ENCODE data around the gene DIDO1. TPM values are rescaled to one million over a fixed set of nuclear protein-coding genes. Genes with fewer than 3 reads are reported as not detected.

The DIDO1 gene
- polyA plus RNA-seq, 1 experiment = 19.8 TPM

- no peak for TF ChIP-seq CTCF (IDR thresholded peaks at IDR 0.05; ENCODE audit: insufficient read depth, low read depth, low read length)
- Histone ChIP-seq H3K36me3 (ENCODE audit: control insufficient read depth, insufficient read depth, low read length) (peaks cover 24% of the 10 kb centered on the region), H3K4me3 (ENCODE audit: low read depth, low read length) (no peak overlapping the region), H3K27me3 (ENCODE audit: control insufficient read depth, insufficient read depth, low read length) (no peaks in the 10 kb centered on the region)
- ChIA-PET CTCF (interaction anchor here (0.9 to 6.3 kb wide), 4 partner anchors 9 to 58 kb away, joined by 3 to 31 read pairs (median 4); no protein-coding TSS in a partner anchor), POLR2A (no interaction called here)
- no peak for DNase-seq (ENCODE audit: low read depth)
These were observed 13.2 kb downstream of the DIDO1 start for GRCh38 chr20:62913043-62913630.

GRCh38 chr20:62911701-62912280 is 14.5 kb downstream of the DIDO1 start:
- Histone ChIP-seq H3K27me3 (ENCODE audit: control insufficient read depth, insufficient read depth, low read length) (no peaks in the 10 kb centered on the region), H3K36me3 (ENCODE audit: control insufficient read depth, insufficient read depth, low read length) (peaks cover 28% of the 10 kb centered on the region), H3K4me3 (ENCODE audit: low read depth, low read length) (no peak overlapping the region)
- ChIA-PET CTCF (interaction anchor here (0.6 to 6.3 kb wide), 3 partner anchors 11 to 1166 kb away, joined by 3 to 31 read pairs (median 3); no protein-coding TSS in a partner anchor), POLR2A (interaction anchor here (0.6 kb wide), 1 partner anchor 41 kb away, joined by 3 read pairs; no protein-coding TSS in a partner anchor)
- TF ChIP-seq CTCF (IDR thresholded peaks at IDR 0.05; ENCODE audit: insufficient read depth, low read depth, low read length) = no peak
- no peak for DNase-seq (ENCODE audit: low read depth)

DNA sequence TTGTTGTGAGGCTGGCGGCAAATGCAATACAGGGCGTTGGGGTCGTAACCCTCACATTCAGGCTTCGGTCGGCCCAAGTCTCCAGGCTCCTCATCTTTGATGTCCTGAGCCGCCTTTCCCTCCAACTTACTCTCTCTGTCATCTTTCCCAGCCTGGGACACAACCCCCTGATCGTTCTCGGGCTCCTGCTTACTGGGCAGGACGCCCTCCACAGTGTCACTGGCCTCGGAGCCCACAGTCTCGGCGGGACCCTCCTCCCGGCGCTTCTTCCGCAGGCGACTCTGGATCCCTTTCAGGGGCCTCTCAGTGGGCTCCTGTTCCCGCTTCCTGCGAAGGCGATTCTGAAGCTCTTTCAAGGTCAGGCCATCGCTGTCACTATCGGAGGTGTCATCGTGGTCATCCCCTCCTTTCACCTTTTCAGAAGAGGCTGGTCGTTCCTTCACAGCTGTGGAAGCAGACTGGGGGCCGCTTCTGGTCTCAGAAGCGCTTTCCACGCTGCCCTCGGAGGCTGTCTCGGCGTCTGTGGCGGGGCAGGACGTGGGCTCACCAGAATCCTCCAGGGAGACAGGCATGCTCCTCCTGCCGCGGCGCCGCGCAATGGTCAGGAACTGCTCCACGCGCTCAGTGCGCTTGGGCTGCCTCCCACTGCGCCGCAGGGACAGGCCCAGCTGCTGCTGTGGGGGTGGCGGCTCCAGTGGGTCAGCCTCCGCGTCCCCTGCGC is 15.4 kb downstream of the DIDO1 start:
- DNase-seq (ENCODE audit: low read depth) = no peak
- Histone ChIP-seq H3K4me3 (ENCODE audit: low read depth, low read length) (no peak overlapping the region), H3K36me3 (ENCODE audit: control insufficient read depth, insufficient read depth, low read length) (peaks cover 34% of the 10 kb centered on the region), H3K27me3 (ENCODE audit: control insufficient read depth, insufficient read depth, low read length) (no peaks in the 10 kb centered on the region)
- ChIA-PET POLR2A (no interaction called here), CTCF (interaction anchor here (0.6 to 6.3 kb wide), 2 partner anchors 10 to 1167 kb away, joined by 3 to 31 read pairs; no protein-coding TSS in a partner anchor)
- TF ChIP-seq CTCF (IDR thresholded peaks at IDR 0.05; ENCODE audit: insufficient read depth, low read depth, low read length) = no peak

DNA sequence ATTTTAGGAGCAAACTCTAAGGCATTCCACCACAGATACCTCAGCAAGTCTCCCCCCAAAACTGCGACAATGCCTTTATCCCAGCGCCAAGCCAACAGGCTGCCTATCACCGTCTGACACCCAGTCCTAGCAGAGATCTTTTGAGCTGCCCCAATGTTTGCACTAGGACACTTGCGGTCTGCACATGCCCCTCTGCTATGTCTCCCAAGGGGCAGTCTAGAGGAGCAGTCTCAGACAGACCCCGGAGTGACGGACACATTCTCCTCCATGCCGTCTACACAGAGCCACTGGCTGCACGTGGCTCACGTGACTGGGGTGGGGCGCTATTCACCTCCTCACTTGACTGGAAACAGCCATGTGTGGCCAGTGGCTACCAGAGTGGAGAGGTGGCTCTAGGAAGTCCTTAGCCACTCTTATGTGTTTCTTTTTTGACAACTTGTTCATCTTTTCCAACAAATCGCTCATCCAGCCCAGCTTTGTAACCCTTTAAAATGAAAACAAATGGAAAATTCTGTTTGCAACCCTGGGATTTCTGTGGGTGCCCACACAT is 16.0 kb downstream of the DIDO1 start:
- H3K4me3 ChIP-seq (ENCODE audit: low read depth, low read length) = no peak overlapping the region
- no peak for TF ChIP-seq CTCF (IDR thresholded peaks at IDR 0.05; ENCODE audit: insufficient read depth, low read depth, low read length)
- ChIA-PET POLR2A (no interaction called here), CTCF (interaction anchor here (6.3 kb wide), 1 partner anchor 9 kb away, joined by 31 read pairs; no protein-coding TSS in a partner anchor)
- DNase-seq (ENCODE audit: low read depth) = no peak
- peaks cover 40% of the 10 kb centered on the region for H3K36me3 ChIP-seq (ENCODE audit: control insufficient read depth, insufficient read depth, low read length)
- no peaks in the 10 kb centered on the region for H3K27me3 ChIP-seq (ENCODE audit: control insufficient read depth, insufficient read depth, low read length)

All from BJ (cell line).